Activated CD4-positive, alpha-beta T cell treated with anti-CD3 and anti-CD28 coated beads, Interleukin-2, amount 10 ng/mL, durations not matched to agents 7 days and 5 days (primary cell): ENCODE results near the gene SRL. TPM values are rescaled to one million over a fixed set of nuclear protein-coding genes. Genes with fewer than 3 reads are reported as not detected.
A peak's percentile ranks its signal among the peaks of the same experiment; 100 is the strongest.

Experiments used
- CTCF ChIA-PET: fragments of 350-600 bp; sonication (Branson Sonifier 250); formaldehyde crosslinking; loops from one replicate; lab custom pipeline; 2021; ENCODE audit warnings: antibody characterized with exemption; lab: Charles Lee
- POLR2A ChIA-PET: fragments of 350-600 bp; sonication (Branson Sonifier 250); formaldehyde crosslinking; loops from one replicate; lab custom pipeline; 2021; ENCODE audit warnings: antibody characterized with exemption; lab: Charles Lee
- DNase-seq: peaks from one replicate; pipeline ENCODE4 v3.0.0-alpha.2; 2020
- H3K27ac Mint-ChIP-seq: one replicate; pipeline ENCODE4 v1.8.0; 2021; ENCODE audit warnings: mild to moderate bottlenecking, moderate library complexity, mixed read lengths
- H3K27me3 Mint-ChIP-seq: one replicate; pipeline ENCODE4 v1.8.0; 2021; ENCODE audit warnings: mixed read lengths
- H3K36me3 Mint-ChIP-seq: one replicate; pipeline ENCODE4 v1.8.0; 2021; ENCODE audit warnings: low read depth, mixed read lengths
- H3K4me1 Mint-ChIP-seq: one replicate; pipeline ENCODE4 v1.8.0; 2021; ENCODE audit warnings: mixed read lengths
- H3K4me3 Mint-ChIP-seq: one replicate; pipeline ENCODE4 v1.8.0; 2021; ENCODE audit warnings: mild to moderate bottlenecking, moderate library complexity, mixed read lengths
- H3K9me3 Mint-ChIP-seq: one replicate; pipeline ENCODE4 v1.8.0; 2021; ENCODE audit warnings: mixed read lengths
- total RNA-seq, 2 experiments: library from RNA; stranded (reverse); gene quantifications; one replicate each; pipeline ENCODE4 v1.2.3, GENCODE V29; 2021

SRL gene
- total RNA-seq = not detected

DNA sequence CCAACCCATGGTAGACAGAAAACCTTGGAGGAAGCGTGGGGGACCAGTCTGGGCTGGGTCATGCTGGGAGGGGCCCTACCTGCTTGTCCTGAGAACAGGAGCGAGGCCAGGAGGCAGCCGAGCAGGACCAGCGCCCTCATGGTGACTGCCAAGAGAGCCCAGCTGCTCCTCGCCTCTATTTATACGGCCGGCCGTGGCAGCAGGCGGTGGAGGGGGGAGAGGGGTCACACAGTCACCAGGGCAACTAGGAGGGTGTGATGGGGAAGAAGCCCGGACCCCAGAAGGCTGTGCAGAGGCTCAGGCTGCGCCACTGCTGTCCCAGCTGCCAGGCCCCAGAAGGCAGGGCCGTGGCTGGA is at the start of gene SRL:
SRL (minus strand) TSS at position 153 of the 356 bp plus-strand sequence; CDS start at position 140, 13 bp downstream.
- H3K27me3 Mint-ChIP-seq = peaks cover 1% of the 10 kb centered on the region
- no peaks in the 10 kb centered on the region for H3K36me3 Mint-ChIP-seq
- no peak within 1 kb of the TSS for H3K27ac Mint-ChIP-seq
- H3K4me1 Mint-ChIP-seq = peaks cover 3% of the 10 kb centered on the region
- no peak for DNase-seq
- CTCF ChIA-PET = interaction anchor here (0.9 to 3.1 kb wide), 2 partner anchors 12 to 55 kb away, joined by 3 to 17 read pairs; no protein-coding TSS in a partner anchor
- POLR2A ChIA-PET = no interaction called here
- no peak within 1 kb of the TSS for H3K4me3 Mint-ChIP-seq
- no peaks in the 10 kb centered on the region for H3K9me3 Mint-ChIP-seq

DNA sequence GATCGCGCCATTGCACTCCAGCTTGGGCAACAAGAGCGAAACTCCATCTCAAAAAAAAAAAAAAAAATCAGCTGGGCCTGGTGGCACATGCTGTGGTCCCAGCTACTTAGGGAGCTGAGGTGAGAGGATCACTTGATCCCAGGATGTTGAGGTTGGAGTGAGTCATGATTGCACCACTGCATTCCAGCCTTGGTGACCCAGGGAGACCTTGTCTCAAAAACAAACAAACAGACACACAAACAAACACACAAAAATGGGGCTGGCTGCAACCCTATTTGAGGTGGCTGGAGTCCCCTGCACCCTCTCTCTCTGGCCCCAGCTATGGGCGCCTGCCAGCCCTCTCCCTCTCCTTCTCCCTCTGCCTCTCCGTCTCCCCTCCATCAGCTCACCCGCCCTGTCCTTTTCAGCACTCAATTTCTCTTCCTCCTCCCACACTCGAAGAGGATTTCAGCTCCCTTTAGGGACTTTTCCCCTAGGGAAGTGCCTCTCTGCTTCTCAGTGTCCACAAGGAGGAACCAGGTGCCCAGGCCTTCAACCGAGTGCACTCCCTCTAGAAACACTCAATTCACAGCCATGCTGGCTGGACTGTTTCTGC is 48.5 kb upstream of the SRL start:
- Mint-ChIP-seq H3K9me3 (no peaks in the 10 kb centered on the region), H3K4me3 (no peak overlapping the region), H3K4me1 (peaks cover 13% of the 10 kb centered on the region), H3K27ac (no peak overlapping the region), H3K27me3 (no peaks in the 10 kb centered on the region), H3K36me3 (no peaks in the 10 kb centered on the region)
- ChIA-PET POLR2A (no interaction called here), CTCF (interaction anchor here (0.7 to 2.1 kb wide), 6 partner anchors 14 to 51 kb away, joined by 3 to 8 read pairs (median 4); no protein-coding TSS in a partner anchor)
- no peak for DNase-seq

DNA sequence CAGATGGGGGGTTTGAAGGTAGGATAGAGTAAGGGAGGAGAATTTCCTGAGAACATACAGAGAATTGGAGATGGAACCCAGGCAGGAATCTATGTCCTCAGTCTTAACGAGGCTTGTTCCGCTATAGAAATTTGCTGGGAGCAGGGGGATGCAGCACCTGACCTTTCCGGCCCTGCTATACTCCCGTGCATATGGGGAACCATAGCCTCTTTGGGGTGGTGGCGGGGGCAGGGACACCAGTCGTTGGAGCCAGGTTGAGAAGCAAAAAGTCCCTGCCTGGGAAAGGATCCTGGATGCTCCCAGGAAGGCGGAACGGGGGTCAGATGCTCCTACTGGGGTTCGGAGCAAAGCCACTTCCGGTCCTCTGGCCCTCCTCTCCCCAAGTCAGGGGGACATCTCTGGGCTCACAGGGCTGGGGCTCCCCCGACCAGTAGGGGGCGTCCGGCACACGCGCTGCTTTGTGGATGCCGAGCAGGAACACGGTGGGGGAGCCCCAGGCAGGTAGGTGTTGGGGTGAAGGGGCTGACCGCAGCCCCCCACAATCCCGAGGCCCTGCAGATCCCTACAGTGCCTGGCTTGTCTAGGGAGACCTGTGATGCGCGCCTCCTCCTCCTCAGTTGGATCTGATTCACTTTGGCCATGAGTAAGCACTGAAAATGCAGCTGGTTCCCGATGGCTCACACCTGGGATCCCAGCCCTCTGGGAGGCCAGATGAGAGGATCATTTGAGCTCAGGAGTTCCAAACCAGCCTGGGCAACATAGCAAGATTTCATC is 46.5 kb upstream of the SRL start:
- Mint-ChIP-seq H3K4me3 (no peak overlapping the region), H3K27me3 (no peaks in the 10 kb centered on the region), H3K4me1 (peaks cover 13% of the 10 kb centered on the region), H3K36me3 (no peaks in the 10 kb centered on the region), H3K9me3 (no peaks in the 10 kb centered on the region), H3K27ac (no peak overlapping the region)
- ChIA-PET POLR2A (no interaction called here), CTCF (interaction anchor here (0.6 to 2.1 kb wide), 13 partner anchors 10 to 177 kb away, joined by 3 to 11 read pairs (median 5); no protein-coding TSS in a partner anchor)
- peak; percentile 82 for DNase-seq

DNA sequence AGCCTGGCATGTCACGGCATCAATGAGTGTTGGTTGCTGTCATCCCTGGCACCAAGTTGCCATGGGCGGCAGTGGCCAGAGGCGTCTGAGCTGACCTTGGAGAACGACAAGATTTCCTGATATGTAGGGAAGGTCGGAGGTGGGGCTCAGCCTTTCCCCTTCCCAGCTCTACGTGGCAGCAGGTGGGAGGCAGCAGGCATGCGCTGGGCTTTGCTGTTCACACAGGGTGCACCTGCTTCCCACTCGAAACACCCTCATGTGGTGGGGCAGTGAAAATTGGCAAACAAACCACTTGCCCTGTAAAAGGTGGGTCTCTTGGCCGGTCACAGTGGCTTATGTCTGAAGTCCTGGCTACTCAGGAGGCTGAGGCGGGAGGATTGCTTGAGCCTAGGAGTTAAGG is 43.3 kb upstream of the SRL start:
- Mint-ChIP-seq H3K4me1 (peaks cover 11% of the 10 kb centered on the region), H3K9me3 (no peaks in the 10 kb centered on the region), H3K27me3 (no peaks in the 10 kb centered on the region), H3K36me3 (no peaks in the 10 kb centered on the region), H3K4me3 (no peak overlapping the region), H3K27ac (no peak overlapping the region)
- POLR2A ChIA-PET = no interaction called here
- CTCF ChIA-PET = interaction anchor here (1.0 kb wide), 1 partner anchor 19 kb away, joined by 3 read pairs; no protein-coding TSS in a partner anchor
- no peak for DNase-seq

DNA sequence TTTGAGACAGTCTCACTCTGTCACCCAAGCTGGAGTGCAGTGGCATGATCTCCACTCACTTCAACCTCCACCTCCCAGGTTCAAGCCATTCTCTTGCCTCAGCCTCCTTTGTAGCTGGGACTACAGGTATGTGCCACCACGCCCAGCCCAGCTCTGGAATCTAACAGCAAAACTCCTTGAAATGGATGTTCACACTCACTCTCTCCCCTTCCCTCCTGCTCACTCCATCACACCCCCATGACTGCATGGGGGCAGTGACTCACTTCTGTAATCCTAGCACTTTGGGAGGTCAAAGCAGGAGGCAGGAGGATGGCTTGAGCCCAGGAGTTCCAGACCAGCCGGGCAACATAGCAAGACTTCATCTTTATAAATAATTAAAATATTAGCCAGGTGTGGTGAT is 42.1 kb upstream of the SRL start:
- ChIA-PET POLR2A (no interaction called here), CTCF (interaction anchor here (0.6 to 2.2 kb wide), 4 partner anchors 10 to 48 kb away, joined by 3 to 6 read pairs (median 4); no protein-coding TSS in a partner anchor)
- Mint-ChIP-seq H3K4me1 (peaks cover 11% of the 10 kb centered on the region), H3K9me3 (no peaks in the 10 kb centered on the region), H3K4me3 (no peak overlapping the region), H3K36me3 (no peaks in the 10 kb centered on the region), H3K27ac (no peak overlapping the region), H3K27me3 (no peaks in the 10 kb centered on the region)
- no peak for DNase-seq

DNA sequence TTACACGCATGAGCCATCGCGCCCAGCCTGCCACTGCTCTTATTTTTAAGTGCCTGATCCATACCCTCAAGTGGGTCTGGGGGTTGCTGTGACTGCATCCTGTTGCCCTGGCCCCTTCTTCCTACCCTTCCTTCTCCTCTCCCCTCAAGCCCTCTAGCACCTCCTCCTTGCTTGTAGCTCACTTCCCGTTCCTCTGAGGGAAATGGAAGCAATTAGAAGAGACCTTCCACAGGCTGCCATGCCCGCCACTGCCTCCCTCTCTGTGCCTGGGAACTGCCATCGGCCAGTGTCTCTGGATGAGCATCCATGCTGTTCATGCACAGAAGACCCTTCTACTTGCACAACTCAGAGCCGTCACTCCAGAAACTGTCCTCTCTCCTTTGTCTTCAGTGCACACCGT is 41.6 kb upstream of the SRL start:
- H3K9me3 Mint-ChIP-seq = no peaks in the 10 kb centered on the region
- no peak overlapping the region for H3K4me3 Mint-ChIP-seq
- DNase-seq = no peak
- peaks cover 8% of the 10 kb centered on the region for H3K4me1 Mint-ChIP-seq
- ChIA-PET POLR2A (no interaction called here), CTCF (interaction anchor here (0.5 to 2.2 kb wide), 4 partner anchors 10 to 59 kb away, joined by 3 to 6 read pairs (median 4); no protein-coding TSS in a partner anchor)
- H3K27ac Mint-ChIP-seq = no peak overlapping the region
- H3K27me3 Mint-ChIP-seq = no peaks in the 10 kb centered on the region
- no peaks in the 10 kb centered on the region for H3K36me3 Mint-ChIP-seq

DNA sequence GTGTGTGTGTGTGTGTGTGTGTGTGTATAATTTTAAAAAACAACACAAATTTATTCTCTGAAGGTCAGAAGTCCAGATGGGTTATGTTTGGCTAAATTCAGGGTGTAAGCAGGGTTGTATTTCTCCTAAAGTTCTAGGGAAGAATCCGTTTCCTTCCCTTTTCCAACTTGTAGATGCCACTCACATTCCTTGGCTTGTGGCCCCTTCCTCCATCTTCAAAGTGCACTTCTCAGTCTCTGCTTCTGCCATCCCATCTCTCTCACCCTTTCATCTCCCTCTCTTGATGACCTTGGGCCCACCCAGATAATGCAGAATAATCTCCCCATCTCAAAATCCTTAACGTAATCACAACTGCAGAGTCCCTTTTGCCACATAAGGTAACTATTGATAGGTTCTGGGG is 38.7 kb upstream of the SRL start:
- H3K4me3 Mint-ChIP-seq = no peak overlapping the region
- H3K9me3 Mint-ChIP-seq = no peaks in the 10 kb centered on the region
- H3K36me3 Mint-ChIP-seq = no peaks in the 10 kb centered on the region
- no peak for DNase-seq
- no peaks in the 10 kb centered on the region for H3K27me3 Mint-ChIP-seq
- no peak overlapping the region for H3K27ac Mint-ChIP-seq
- ChIA-PET POLR2A (no interaction called here), CTCF (interaction anchor here (0.8 to 1.0 kb wide), 2 partner anchors 20 to 27 kb away, joined by 4 to 5 read pairs; no protein-coding TSS in a partner anchor)
- H3K4me1 Mint-ChIP-seq = no peaks in the 10 kb centered on the region

DNA sequence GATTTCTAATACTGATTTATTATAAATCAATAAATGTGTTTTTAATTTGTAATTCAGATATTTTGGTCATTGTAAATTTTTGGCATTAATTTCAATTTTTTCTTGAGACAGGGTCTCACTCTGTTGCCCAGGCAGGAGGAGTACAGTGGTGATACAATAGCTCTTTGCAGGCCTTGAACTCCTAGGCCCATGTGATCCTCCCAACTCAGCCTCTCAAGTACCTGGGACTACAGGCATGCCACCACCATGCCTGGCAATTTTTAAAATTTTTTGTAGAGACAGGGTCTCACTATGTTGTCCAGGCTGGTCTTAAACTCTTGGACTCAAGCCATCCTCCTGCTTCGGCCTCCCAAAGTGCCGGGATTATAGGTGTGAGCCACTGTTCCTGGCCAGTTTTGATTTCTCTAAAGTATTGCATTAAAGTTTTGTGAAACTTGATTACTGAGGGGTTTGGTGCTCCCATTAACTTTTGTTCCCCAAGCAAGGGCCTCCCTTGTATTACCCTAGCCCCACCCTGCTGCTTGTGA is 36.2 kb upstream of the SRL start:
- ChIA-PET CTCF (interaction anchor here (0.8 kb wide), 1 partner anchor 24 kb away, joined by 3 read pairs; no protein-coding TSS in a partner anchor), POLR2A (no interaction called here)
- DNase-seq = no peak
- no peaks in the 10 kb centered on the region for H3K9me3 Mint-ChIP-seq
- H3K4me3 Mint-ChIP-seq = no peak overlapping the region
- H3K4me1 Mint-ChIP-seq = peaks cover 5% of the 10 kb centered on the region
- H3K27me3 Mint-ChIP-seq = no peaks in the 10 kb centered on the region
- H3K36me3 Mint-ChIP-seq = no peaks in the 10 kb centered on the region
- no peak overlapping the region for H3K27ac Mint-ChIP-seq

DNA sequence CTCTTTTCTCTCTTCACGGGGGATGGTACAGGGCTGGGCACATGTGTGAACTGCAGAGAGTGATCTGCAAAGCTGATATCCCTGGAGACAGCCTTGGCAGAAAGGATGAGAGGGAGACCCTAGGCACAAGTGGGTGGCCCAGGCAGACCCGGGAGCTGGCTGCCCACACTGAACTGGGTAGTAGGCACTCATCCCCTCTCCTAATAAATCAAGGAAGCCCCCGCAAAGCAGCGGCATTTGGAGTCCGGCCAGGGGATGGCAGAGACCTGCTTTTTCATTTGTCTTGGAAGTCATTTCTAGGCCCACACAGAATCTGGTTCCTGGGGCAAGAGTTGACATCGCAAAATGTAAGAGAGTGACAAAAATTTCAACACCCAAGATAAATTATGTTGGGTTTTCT is 34.0 kb upstream of the SRL start:
- Mint-ChIP-seq H3K27me3 (no peaks in the 10 kb centered on the region), H3K27ac (no peak overlapping the region), H3K4me1 (peaks cover 9% of the 10 kb centered on the region), H3K36me3 (no peaks in the 10 kb centered on the region), H3K4me3 (no peak overlapping the region), H3K9me3 (no peaks in the 10 kb centered on the region)
- ChIA-PET POLR2A (no interaction called here), CTCF (interaction anchor here (2.5 kb wide), 1 partner anchor 22 kb away, joined by 13 read pairs; no protein-coding TSS in a partner anchor)
- no peak for DNase-seq

DNA sequence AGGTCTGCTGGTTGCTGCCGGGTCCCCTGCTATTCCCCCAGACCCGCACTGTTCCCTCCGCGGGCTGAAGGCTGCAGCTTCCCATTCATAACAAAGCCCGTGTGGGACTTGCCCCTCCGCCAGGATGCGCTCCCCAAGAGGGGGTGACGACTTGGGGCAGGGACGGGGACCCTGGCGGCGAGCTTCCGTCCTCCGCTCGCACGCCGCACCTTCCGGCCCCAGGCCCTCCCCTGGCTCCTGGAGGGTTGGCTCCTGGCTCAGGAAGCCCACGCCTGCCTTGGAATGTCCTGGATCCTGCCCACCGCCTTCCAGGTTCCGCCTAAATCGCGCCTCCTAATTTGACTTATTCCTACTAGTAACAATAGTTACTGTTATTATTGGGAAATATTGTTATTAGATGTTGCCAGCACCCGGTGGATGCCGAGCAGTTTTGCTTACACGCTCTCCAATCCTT is 32.0 kb upstream of the SRL start:
- H3K4me3 Mint-ChIP-seq = peak overlapping the region; percentile 86
- POLR2A ChIA-PET = no interaction called here

DNA sequence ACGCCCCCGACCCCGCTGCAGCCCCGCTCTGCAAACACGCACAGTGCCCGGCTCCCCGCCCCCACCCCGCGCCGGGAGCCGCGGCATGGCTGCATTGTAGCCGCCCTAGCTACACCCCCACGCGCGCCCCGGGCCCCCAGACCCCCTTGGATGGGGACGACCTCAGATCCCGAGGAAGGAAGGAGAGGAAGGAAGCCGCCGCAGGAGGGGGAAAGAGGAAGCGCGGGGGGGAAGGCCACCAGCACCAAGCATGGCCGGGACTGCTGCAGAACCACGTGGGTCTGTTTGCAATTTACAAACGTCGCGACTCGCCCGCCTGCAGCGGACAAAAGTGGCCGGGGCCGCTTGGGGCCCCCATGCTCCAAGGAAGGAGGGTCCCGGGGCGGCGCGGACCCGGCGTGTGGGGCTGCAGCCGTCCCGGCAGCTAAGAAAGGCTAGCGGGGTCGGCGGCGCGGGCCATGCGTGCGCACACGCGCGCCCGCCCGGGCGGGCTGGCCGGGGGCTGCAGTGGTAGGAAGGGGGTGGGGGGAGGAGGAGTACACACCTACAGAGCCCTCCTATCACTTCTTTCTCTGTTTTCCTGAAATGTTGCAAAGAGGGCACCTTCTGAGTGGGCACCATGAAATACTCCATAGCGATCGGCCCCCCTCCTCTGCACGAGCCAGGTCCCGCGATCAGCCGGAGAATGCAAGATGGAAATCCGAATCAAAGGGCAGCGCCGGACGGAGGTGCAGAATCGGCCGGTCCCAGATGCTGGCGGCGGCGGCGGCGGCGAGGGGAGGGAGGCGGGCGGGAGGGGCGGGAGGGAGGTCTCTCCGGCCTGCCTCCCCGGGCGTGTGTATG is 30.5 kb upstream of the SRL start:
- Mint-ChIP-seq H3K4me3 (peak overlapping the region; percentile 86), H3K36me3 (no peaks in the 10 kb centered on the region), H3K9me3 (no peaks in the 10 kb centered on the region), H3K4me1 (peaks cover 21% of the 10 kb centered on the region), H3K27ac (peak overlapping the region; percentile 90), H3K27me3 (no peaks in the 10 kb centered on the region)
- ChIA-PET CTCF (interaction anchor here (0.8 to 13.0 kb wide), 9 partner anchors 11 to 530 kb away, joined by 3 to 124 read pairs (median 3); no protein-coding TSS in a partner anchor), POLR2A (interaction anchor here (0.5 kb wide), 1 partner anchor 193 kb away, joined by 7 read pairs; no protein-coding TSS in a partner anchor)
- peak; percentile 55 for DNase-seq

More for the DNA sequence above, 32.0 kb upstream of the SRL start:
- Mint-ChIP-seq H3K27ac (peak overlapping the region; percentile 54), H3K9me3 (no peaks in the 10 kb centered on the region), H3K36me3 (no peaks in the 10 kb centered on the region), H3K27me3 (no peaks in the 10 kb centered on the region), H3K4me1 (peaks cover 16% of the 10 kb centered on the region)
- DNase-seq = peak; percentile 54
- CTCF ChIA-PET = interaction anchor here (0.7 to 13.0 kb wide), 6 partner anchors 9 to 77 kb away, joined by 3 to 124 read pairs (median 4); no protein-coding TSS in a partner anchor
